ENCODE results near the gene BCL11A. TPM values are rescaled to one million over a fixed set of nuclear protein-coding genes. Genes with fewer than 3 reads are reported as not detected.

BCL11A gene
- total RNA-seq, 3 donors from 2014 or later = 0.64 to 13.5 (median 6.2) TPM

DNA sequence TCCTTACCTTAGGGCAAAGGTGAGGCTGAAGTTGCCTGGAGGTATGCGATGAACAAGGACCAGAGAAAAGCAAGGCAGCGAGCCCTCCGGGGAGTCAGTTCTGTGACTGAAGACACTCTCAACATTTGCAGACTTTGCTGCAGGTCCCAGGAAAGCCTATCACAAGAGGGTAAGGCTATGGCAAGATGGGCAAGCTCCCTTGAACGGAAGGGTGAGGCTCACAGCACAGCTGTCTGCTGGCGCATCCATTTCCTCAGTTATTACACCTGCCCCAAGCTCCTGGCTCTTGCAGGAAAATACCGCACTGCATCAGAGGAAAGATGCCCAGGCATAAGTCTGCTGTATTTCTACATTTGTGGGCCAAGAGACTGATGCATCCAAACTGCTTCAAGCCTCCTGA is 141.4 kb downstream of the BCL11A start:
- intact Hi-C loops (cut with DNase I; ENCODE audit: low total_unique reads) = no loop called here
- TF ChIP-seq POLR2A (IDR thresholded peaks at IDR 0.05) = no peak
- TF ChIP-seq, protein P1, sequence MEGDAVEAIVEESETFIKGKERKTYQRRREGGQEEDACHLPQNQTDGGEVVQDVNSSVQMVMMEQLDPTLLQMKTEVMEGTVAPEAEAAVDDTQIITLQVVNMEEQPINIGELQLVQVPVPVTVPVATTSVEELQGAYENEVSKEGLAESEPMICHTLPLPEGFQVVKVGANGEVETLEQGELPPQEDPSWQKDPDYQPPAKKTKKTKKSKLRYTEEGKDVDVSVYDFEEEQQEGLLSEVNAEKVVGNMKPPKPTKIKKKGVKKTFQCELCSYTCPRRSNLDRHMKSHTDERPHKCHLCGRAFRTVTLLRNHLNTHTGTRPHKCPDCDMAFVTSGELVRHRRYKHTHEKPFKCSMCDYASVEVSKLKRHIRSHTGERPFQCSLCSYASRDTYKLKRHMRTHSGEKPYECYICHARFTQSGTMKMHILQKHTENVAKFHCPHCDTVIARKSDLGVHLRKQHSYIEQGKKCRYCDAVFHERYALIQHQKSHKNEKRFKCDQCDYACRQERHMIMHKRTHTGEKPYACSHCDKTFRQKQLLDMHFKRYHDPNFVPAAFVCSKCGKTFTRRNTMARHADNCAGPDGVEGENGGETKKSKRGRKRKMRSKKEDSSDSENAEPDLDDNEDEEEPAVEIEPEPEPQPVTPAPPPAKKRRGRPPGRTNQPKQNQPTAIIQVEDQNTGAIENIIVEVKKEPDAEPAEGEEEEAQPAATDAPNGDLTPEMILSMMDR (IDR thresholded peaks at IDR 0.05) = no peak
- TF ChIP-seq POLR2AphosphoS5 (IDR thresholded peaks at IDR 0.05) = no peak
- no peak overlapping the region for H3K4me3 ChIP-seq
- no peak for DNase-seq (ENCODE audit: low spot score in 2 of 2)
- no peaks in the 10 kb centered on the region for H3K27me3 ChIP-seq
- H3K36me3 ChIP-seq = no peaks in the 10 kb centered on the region
- H3K4me1 ChIP-seq = no peaks in the 10 kb centered on the region
- H3K27ac ChIP-seq = no peak overlapping the region
- H3K9me3 ChIP-seq = no peaks in the 10 kb centered on the region

DNA sequence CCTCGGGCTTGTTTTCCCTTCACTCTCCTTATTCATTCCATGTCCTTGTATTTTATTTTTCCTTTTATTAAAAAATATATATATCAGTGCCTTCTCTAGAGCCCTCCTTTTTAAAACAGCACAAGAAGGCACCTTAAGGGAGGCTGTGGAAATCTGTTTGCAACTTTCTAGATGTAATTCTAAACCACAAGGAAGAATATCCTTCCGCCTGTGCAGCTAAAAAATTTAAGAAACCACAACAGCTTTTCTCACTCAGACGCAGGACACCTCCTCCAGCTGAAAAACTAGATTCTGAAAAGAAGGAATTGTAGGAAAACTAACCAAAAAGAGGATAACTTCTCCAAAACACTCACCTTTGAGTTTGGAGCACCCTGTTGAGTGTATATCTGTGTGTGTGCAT is 142.2 kb downstream of the BCL11A start:
- H3K4me1 ChIP-seq = no peaks in the 10 kb centered on the region
- intact Hi-C loops (cut with DNase I; ENCODE audit: low total_unique reads) = no loop called here
- H3K9me3 ChIP-seq = no peaks in the 10 kb centered on the region
- no peak overlapping the region for H3K4me3 ChIP-seq
- no peak for DNase-seq (ENCODE audit: low spot score in 2 of 2)
- H3K27me3 ChIP-seq = no peaks in the 10 kb centered on the region
- TF ChIP-seq POLR2A (IDR thresholded peaks at IDR 0.05) (no peak), POLR2AphosphoS5 (IDR thresholded peaks at IDR 0.05) (no peak)
- TF ChIP-seq, protein P1 (IDR thresholded peaks at IDR 0.05) = no peak
- no peaks in the 10 kb centered on the region for H3K36me3 ChIP-seq
- no peak overlapping the region for H3K27ac ChIP-seq

DNA sequence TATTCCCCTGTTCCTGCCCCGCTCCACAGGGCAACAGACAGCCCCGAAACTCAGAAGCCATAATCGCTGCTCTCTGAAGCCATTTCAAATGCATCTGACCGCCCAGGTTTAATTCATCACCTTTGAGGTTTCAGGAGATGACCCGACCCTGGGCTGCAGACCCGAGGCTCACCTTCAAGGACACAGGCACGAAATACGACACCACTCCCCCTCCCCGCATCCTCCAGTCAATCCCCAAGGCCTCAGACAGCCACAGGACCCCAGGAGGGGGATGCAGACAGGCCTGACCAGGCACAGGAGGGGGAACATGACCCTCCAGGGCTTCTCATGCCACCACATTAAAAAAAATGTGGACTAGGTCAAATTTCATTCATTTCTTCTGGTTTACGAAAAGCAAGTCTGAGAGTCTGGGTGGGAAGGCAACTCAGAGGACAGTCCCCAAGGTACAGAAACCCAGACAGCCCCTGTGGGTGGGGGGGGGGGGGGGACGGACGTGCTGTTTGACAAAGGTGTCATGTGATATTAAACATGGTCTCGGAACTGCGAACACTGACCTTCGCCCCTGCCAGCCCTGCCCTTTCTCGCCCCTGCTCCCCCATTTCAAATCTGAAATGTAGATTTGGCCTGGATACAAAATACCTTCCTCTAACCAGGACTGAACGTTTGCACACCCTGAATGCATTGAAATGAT is 142.9 kb downstream of the BCL11A start:
- Histone ChIP-seq H3K4me3 (no peak overlapping the region), H3K4me1 (no peaks in the 10 kb centered on the region), H3K27ac (no peak overlapping the region), H3K36me3 (no peaks in the 10 kb centered on the region), H3K9me3 (no peaks in the 10 kb centered on the region), H3K27me3 (no peaks in the 10 kb centered on the region)
- intact Hi-C loops (cut with DNase I; ENCODE audit: low total_unique reads) = no loop called here
- no peak for DNase-seq (ENCODE audit: low spot score in 2 of 2)
- TF ChIP-seq, protein P1 (IDR thresholded peaks at IDR 0.05) = no peak
- TF ChIP-seq POLR2A (IDR thresholded peaks at IDR 0.05) (no peak), POLR2AphosphoS5 (IDR thresholded peaks at IDR 0.05) (no peak)

DNA sequence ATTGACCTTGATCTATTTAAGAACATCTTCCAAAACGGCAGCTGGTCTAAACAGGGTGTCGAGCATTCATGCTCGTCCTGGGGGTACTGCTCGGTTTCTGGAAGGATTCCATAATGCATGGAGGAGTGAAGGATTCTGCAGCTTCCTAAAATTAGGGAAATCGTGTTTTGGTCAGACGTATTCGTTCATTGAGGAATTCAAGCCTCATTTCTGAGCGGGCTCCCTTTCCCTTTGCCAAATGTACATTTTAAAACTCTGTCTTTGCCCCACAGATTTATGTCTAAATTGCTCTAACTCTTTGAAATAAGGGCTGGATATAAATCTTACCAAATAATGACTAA is 144.0 kb downstream of the BCL11A start:
- no peak for DNase-seq (ENCODE audit: low spot score in 2 of 2)
- Histone ChIP-seq H3K4me3 (no peak overlapping the region), H3K27ac (no peak overlapping the region), H3K9me3 (no peaks in the 10 kb centered on the region), H3K27me3 (no peaks in the 10 kb centered on the region), H3K4me1 (no peaks in the 10 kb centered on the region), H3K36me3 (no peaks in the 10 kb centered on the region)
- TF ChIP-seq, protein P1 (IDR thresholded peaks at IDR 0.05) = no peak
- no peak for TF ChIP-seq POLR2AphosphoS5 (IDR thresholded peaks at IDR 0.05)
- TF ChIP-seq POLR2A (IDR thresholded peaks at IDR 0.05) = no peak
- intact Hi-C loops (cut with DNase I; ENCODE audit: low total_unique reads) = no loop called here

DNA sequence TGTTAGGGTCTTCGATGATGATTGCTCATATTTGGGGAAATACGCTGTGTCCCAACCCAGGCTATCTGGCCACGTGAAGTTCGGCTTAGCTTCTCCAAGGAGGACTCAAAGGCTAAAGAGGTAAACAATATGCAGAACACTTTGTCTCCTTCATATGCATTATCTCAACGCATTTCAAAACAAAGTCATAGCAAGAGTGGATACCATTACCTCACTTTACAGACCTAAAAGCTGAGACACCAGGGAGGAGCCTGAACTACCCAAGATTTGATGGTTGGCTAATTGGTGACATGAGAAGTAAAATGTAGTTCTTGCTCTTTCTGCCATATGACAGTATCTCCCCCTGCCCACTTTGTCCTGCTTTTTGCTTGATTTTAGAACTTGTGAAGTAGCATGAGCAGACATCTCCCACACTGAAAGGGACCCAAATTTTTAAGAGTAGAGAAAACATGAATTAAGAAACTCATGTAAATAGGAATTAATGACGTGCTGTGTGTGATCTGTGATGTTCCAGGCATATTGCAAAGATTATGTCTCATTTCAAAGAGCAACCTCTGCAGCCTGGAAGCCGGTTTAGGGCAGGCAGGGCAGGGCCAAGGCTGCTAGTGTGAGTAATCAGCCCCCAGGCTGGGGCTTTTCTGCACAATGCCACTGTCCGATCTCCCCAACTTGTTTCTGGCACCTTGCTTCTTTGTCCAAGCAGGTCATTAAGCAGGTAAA is 144.5 kb downstream of the BCL11A start:
- Histone ChIP-seq H3K27ac (no peak overlapping the region), H3K4me1 (no peaks in the 10 kb centered on the region), H3K4me3 (no peak overlapping the region), H3K9me3 (no peaks in the 10 kb centered on the region), H3K36me3 (no peaks in the 10 kb centered on the region), H3K27me3 (no peaks in the 10 kb centered on the region)
- TF ChIP-seq POLR2AphosphoS5 (IDR thresholded peaks at IDR 0.05) = no peak
- no peak for TF ChIP-seq POLR2A (IDR thresholded peaks at IDR 0.05)
- TF ChIP-seq, protein P1 (IDR thresholded peaks at IDR 0.05) = no peak
- intact Hi-C loops (cut with DNase I; ENCODE audit: low total_unique reads) = no loop called here
- DNase-seq (ENCODE audit: low spot score in 2 of 2) = no peak
